Measurements from ENCODE around the gene MEF2C.

- TF ChIP-seq SOX15 (CRISPR knock-in tag; IDR thresholded peaks at IDR 0.05) (no peak), CTCF (IDR thresholded peaks at IDR 0.05) (no peak), SP1 (CRISPR knock-in tag; conservative IDR thresholded peaks at IDR 0.05) (no peak), CREM (CRISPR knock-in tag; IDR thresholded peaks at IDR 0.05) (no peak), ZNF317 (CRISPR knock-in tag; IDR thresholded peaks at IDR 0.05; ENCODE audit: borderline replicate concordance, low read depth) (no peak), CREB1 (CRISPR knock-in tag; IDR thresholded peaks at IDR 0.05) (no peak), GABPB1 (CRISPR knock-in tag; IDR thresholded peaks at IDR 0.05) (no peak), IRF1 (CRISPR knock-in tag; IDR thresholded peaks at IDR 0.05) (no peak), ZMAT4 (CRISPR knock-in tag; IDR thresholded peaks at IDR 0.05) (no peak), ERG (CRISPR knock-in tag; IDR thresholded peaks at IDR 0.05) (no peak), HMGXB4 (CRISPR knock-in tag; IDR thresholded peaks at IDR 0.05) (no peak), ETV6 (CRISPR knock-in tag; IDR thresholded peaks at IDR 0.05) (no peak)
These were observed 117.2 kb downstream of the MEF2C start for GRCh38 chr5:88765798-88766197.
